HCT116 (cell line): ENCODE data around the gene SPATS1. TPM values are rescaled to one million over a fixed set of nuclear protein-coding genes. Genes with fewer than 3 reads are reported as not detected.

Experiments used
- ATAC-seq: fragments of 200-7000 bp; cut with Tn5 transposase; 2 replicates; pipeline ENCODE4 v1.9.1; 2020; ENCODE audit warnings: mild to moderate bottlenecking, moderate library complexity
- BruUV-seq: library from RNA; stranded (reverse); fragments of 400-500 nt; replicated peaks from 2 replicates; lab custom pipeline; 2021; lab: Mats Ljungman, UMichigan
- CTCF ChIA-PET: fragments of 300-600 bp; sonication (Branson Sonifier 250); formaldehyde crosslinking; loops from one replicate; lab custom pipeline; 2021; ENCODE audit warnings: antibody characterized with exemption; lab: Charles Lee
- POLR2A ChIA-PET: fragments of 300-600, 350-600 bp; sonication (Branson Sonifier 250); formaldehyde crosslinking; loops from one replicate; lab custom pipeline; 2021; ENCODE audit warnings: antibody characterized with exemption; lab: Charles Lee
- RAD21 ChIA-PET, 2 experiments: fragments of 300-600 bp; sonication (Branson Sonifier 250); formaldehyde crosslinking; loops; one replicate each; lab custom pipeline; 2023; ENCODE audit warnings: low total read pairs in 2 of 2; ENCODE audit not compliant: uncharacterized antibody in 2 of 2, unreplicated experiment in 2 of 2, low non-redundant PET in 1 of 2; lab: Charles Lee
- DNase-seq: peaks from one replicate; pipeline ENCODE4 v3.0.0-alpha.2; 2010; ENCODE audit warnings: low read depth, low spot score
- H2AFZ ChIP-seq: fragments of 200-600 bp; shearing (Covaris generic), sonication (generic); 2 replicates; pipeline ENCODE4 v1.6.1; 2017; ENCODE audit warnings: low read depth, mixed run types, mixed read lengths, antibody characterized with exemption, low read length; ENCODE audit not compliant: poor library complexity, severe bottlenecking
- H3K27ac ChIP-seq: 2 replicates; pipeline ENCODE4 v1.5.1; 2012; ENCODE audit warnings: low read depth, low read length
- H3K27me3 ChIP-seq: fragments of 200-600 bp; sonication (generic); 2 replicates; pipeline ENCODE4 v1.6.1; 2016; ENCODE audit warnings: mixed run types, low read length, mixed read lengths; ENCODE audit not compliant: insufficient read depth
- H3K36me3 ChIP-seq, 2 experiments: fragments of 200-500 bp in 1 of 2; fragments of 200-600 bp in 1 of 2; sonication (Bioruptor generic) in 1 of 2; sonication (generic) in 1 of 2; 2 replicates each; pipeline versions ENCODE4 v1.5.1 to v1.6.1; 2014 to 2016; ENCODE audit warnings: low read length in 2 of 2, inconsistent platforms in 1 of 2, mixed read lengths in 1 of 2, mixed run types in 1 of 2; ENCODE audit not compliant: insufficient read depth in 2 of 2, control insufficient read depth in 1 of 2
- H3K4me1 ChIP-seq, 2 experiments: fragments of 200-600 bp in 1 of 2; sonication (generic) in 1 of 2; 2 replicates each; pipeline versions ENCODE4 v1.5.1 to v1.6.1; 2012 to 2017; ENCODE audit warnings: low read length in 2 of 2, inconsistent platforms in 1 of 2, mild to moderate bottlenecking in 1 of 2, mixed read lengths in 1 of 2, mixed run types in 1 of 2, moderate library complexity in 1 of 2; ENCODE audit not compliant: insufficient read depth in 2 of 2, control insufficient read depth in 1 of 2
- H3K4me2 ChIP-seq: fragments of 200-600 bp; sonication (generic); 2 replicates; pipeline ENCODE4 v1.6.1; 2017; ENCODE audit warnings: mixed run types, low read length, mixed read lengths
- H3K4me3 ChIP-seq, 2 experiments: fragments of 200-600 bp in 1 of 2; sonication (generic) in 1 of 2; replicated peaks in 1 of 2; 2 replicates each; pipeline ENCODE4 v1.5.1; 2011 to 2016; ENCODE audit warnings: low read length in 2 of 2, control low read depth in 1 of 2, low read depth in 1 of 2, mild to moderate bottlenecking in 1 of 2, mixed read lengths in 1 of 2, mixed run types in 1 of 2
- H3K79me2 ChIP-seq: fragments of 200-600 bp; sonication (generic); 2 replicates; pipeline ENCODE4 v1.6.1; 2017; ENCODE audit warnings: mild to moderate bottlenecking, mixed run types, low read length, moderate library complexity, mixed read lengths; ENCODE audit not compliant: insufficient read depth
- H3K9ac ChIP-seq: fragments of 200-600 bp; sonication (generic); 2 replicates; pipeline ENCODE4 v1.6.1; 2016; ENCODE audit warnings: low read length, mixed read lengths
- H3K9me2 ChIP-seq: fragments of 200-600 bp; sonication (generic), shearing (Covaris generic); 2 replicates; pipeline ENCODE4 v1.6.1; 2017; ENCODE audit warnings: mixed run types, mild to moderate bottlenecking, moderate library complexity; ENCODE audit not compliant: insufficient read depth
- H3K9me3 ChIP-seq, 2 experiments: fragments of 200-500 bp in 1 of 2; fragments of 200-600 bp in 1 of 2; sonication (Bioruptor generic) in 1 of 2; sonication (generic) in 1 of 2; 2 replicates each; pipeline ENCODE4 v1.6.1; 2014 to 2017; ENCODE audit warnings: low read length in 2 of 2, mixed read lengths in 2 of 2, inconsistent platforms in 1 of 2, low read depth in 1 of 2, mild to moderate bottlenecking in 1 of 2, mixed run types in 1 of 2, moderate library complexity in 1 of 2; ENCODE audit not compliant: control insufficient read depth in 1 of 2, insufficient read depth in 1 of 2
- H4K20me1 ChIP-seq: fragments of 200-600 bp; sonication (generic), shearing (Covaris generic); 2 replicates; pipeline ENCODE4 v1.6.1; 2017; ENCODE audit warnings: mixed run types, mild to moderate bottlenecking, moderate library complexity; ENCODE audit not compliant: insufficient read depth
- ATF3 ChIP-seq: IDR thresholded peaks from 2 replicates; pipeline ENCODE4 v1.6.1; 2012
- CEBPB ChIP-seq: IDR thresholded peaks from 2 replicates; pipeline ENCODE4 v1.6.1; 2012; ENCODE audit warnings: low read depth
- ELF1 ChIP-seq: IDR thresholded peaks from 2 replicates; pipeline ENCODE4 v1.6.1; 2012; ENCODE audit warnings: low read depth, borderline replicate concordance
- EZH2 ChIP-seq: fragments of 200-600 bp; sonication (generic); IDR thresholded peaks from 2 replicates; pipeline ENCODE4 v1.6.1; 2017; ENCODE audit warnings: antibody characterized with exemption, mixed run types
- EZH2phosphoT487 ChIP-seq: fragments of 200-600 bp; IDR thresholded peaks from 2 replicates; pipeline ENCODE4 v1.6.1; 2018; ENCODE audit warnings: antibody characterized with exemption, borderline replicate concordance
- JUND ChIP-seq: IDR thresholded peaks from 2 replicates; pipeline ENCODE4 v1.6.1; 2012
- SIN3A ChIP-seq: IDR thresholded peaks from 2 replicates; pipeline ENCODE4 v1.6.1; 2012; ENCODE audit warnings: low read depth
- SP1 ChIP-seq: IDR thresholded peaks from 2 replicates; pipeline ENCODE4 v1.6.1; 2012; ENCODE audit warnings: low read depth
- YY1 ChIP-seq: IDR thresholded peaks from 2 replicates; pipeline ENCODE4 v1.6.1; 2011; ENCODE audit warnings: low read length, low read depth, moderate library complexity, mild to moderate bottlenecking; ENCODE audit not compliant: insufficient replicate concordance; ENCODE audit errors: extremely low read depth
- ZFX ChIP-seq: fragments of 450-650 bp; IDR thresholded peaks from 2 replicates; pipeline ENCODE4 v1.6.1; 2017
- ZNF274 ChIP-seq: fragments of 200-500 bp; sonication (Bioruptor generic); IDR thresholded peaks from 2 replicates; pipeline ENCODE4 v1.6.1; 2014; ENCODE audit warnings: mild to moderate bottlenecking, low read depth, low read length, inconsistent platforms
- intact Hi-C: fragments of 100-400 bp; cut with micrococcal nuclease; formaldehyde crosslinking; loops from 2 replicates; pipeline ENCODE4 v1.10.0; 2022
- total RNA-seq: library from RNA; stranded (reverse); gene quantifications from one replicate; pipeline ENCODE4 v1.2.1, GENCODE V29; 2021; ENCODE audit not compliant: unreplicated experiment
- TF ChIP-seq, protein P1 (sequence below): IDR thresholded peaks from 2 replicates; pipeline ENCODE4 v1.6.1; 2011; ENCODE audit warnings: mild to moderate bottlenecking, low read length, moderate library complexity; ENCODE audit not compliant: insufficient replicate concordance; ENCODE audit errors: extremely low read depth

Gene SPATS1
- total RNA-seq, 1 experiment from 2014 or later: not detected

DNA sequence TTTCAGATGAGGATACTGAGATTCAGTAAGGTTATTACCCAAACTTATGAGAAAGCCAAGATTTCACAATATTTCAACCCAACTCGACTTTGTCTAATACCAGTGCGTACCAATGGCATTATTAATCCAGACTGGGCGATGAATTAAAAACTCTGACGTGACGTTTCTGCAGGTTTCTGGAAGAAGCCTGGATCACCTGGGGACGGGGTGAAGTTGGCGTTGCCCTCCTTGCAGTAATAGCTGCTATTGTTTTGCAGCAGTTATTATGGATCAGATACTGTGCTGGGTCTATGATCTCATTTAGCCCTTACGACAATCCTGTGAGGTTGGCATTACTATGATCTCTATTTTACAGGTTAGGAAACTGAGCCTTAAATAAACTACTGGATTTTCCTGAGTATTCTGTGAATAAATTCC is 44.5 kb downstream of the SPATS1 start:
- Histone ChIP-seq H3K36me3 (peaks cover 3 to 7% of the 10 kb centered on the region in 2 experiments; a peak in 3 of 4 replicates), H3K4me3 (peak overlapping the region; percentile 55 to 64), H3K9ac (peak overlapping the region; percentile 84), H3K27me3 (no peaks in the 10 kb centered on the region), H3K9me2 (no peaks in the 10 kb centered on the region), H3K4me2 (peak overlapping the region; percentile 86), H3K79me2 (peaks cover 36% of the 10 kb centered on the region), H3K4me1 (peaks cover 8 to 19% of the 10 kb centered on the region in 2 experiments; a peak in 3 of 4 replicates), H2AFZ (peak overlapping the region; percentile 69), H3K9me3 (no peaks in the 10 kb centered on the region), H4K20me1 (peaks cover 6% of the 10 kb centered on the region; the same call in 1 of the 2 replicates), H3K27ac (peak overlapping the region; percentile 96)
- RAD21 ChIA-PET: no interaction called here
- CTCF ChIA-PET: no interaction called here
- ATAC-seq: peak; percentile 43
- TF ChIP-seq ZNF274: no peak
- peak; percentile 20; the same call in 1 of the 2 replicates for TF ChIP-seq SP1
- TF ChIP-seq SIN3A: 0 out of 2 replicates have a peak, but pooled peaks have one; percentile 9
- TSS peak; percentile 88 for BruUV-seq
- POLR2A ChIA-PET: no interaction called here
- intact Hi-C loops: no loop called here
- DNase-seq: no peak

DNA sequence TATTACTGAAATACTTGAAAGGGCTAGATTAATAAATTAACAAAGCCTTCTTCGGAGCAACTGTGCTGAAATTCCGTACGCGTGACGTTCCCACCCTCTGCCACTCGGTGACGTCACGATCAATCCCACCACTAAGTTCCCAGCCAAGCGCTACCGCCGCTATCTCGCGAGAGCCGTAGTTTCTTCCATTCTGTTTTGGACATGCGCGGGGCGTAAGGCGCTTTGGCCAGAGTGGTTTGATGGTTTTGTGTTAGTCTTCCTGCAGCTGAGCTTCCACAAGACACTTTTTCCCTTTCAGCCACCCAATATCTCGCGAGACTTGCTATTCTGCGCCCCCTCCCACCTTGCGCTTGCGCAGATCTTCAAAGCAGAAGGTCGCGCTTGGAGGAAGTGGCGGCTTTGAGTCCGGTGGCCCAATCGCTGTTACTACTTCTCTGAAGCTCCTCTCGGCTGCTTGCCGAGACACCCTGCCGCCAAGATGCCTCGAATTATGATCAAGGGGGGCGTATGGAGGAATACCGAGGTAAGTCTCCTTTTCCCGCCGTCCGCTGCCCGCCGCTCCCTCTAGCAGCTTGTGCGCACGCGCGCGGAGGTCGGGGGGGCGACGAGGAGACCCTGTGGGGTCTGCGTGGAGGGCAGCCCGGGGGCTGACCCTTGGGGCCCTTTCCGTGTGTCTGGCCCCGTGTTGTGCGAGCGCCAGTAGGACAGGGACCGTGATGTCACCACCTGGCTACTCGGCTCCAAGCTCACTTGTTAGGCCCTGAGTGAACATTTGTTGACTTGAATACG is 45.1 kb downstream of the SPATS1 start, which contains the start of gene CDC5L:
Gene CDC5L, plus strand, starts transcription at position 361 of the 789 bp plus-strand sequence. Its CDS starts 118 bp downstream, at position 479.
- no peaks in the 10 kb centered on the region for H3K9me2 ChIP-seq
- peaks cover 8 to 10% of the 10 kb centered on the region in 2 experiments; a peak in 3 of 4 replicates for H3K36me3 ChIP-seq
- BruUV-seq: no TSS peak
- ATAC-seq (peak; percentile 93), DNase-seq (peak; percentile 98)
- H3K9me3 ChIP-seq: no peaks in the 10 kb centered on the region
- H3K79me2 ChIP-seq: peaks cover 42% of the 10 kb centered on the region
- intact Hi-C loops: no loop called here
- peak within 1 kb of the TSS; percentile 55 to 64 for H3K4me3 ChIP-seq
- peaks cover 6% of the 10 kb centered on the region; the same call in 1 of the 2 replicates for H4K20me1 ChIP-seq
- ChIA-PET RAD21 (no interaction called here), CTCF (interaction anchor here (1.0 kb wide), 1 partner anchor 42 kb away, joined by 3 read pairs; no protein-coding TSS in a partner anchor), POLR2A (no interaction called here)
- peak within 1 kb of the TSS; percentile 86 for H3K4me2 ChIP-seq
- H3K27ac ChIP-seq: peak within 1 kb of the TSS; percentile 96
- H3K9ac ChIP-seq: peak within 1 kb of the TSS; percentile 84
- H2AFZ ChIP-seq: peak within 1 kb of the TSS; percentile 69
- H3K27me3 ChIP-seq: no peaks in the 10 kb centered on the region
- peaks cover 8 to 19% of the 10 kb centered on the region in 2 experiments; a peak in 3 of 4 replicates for H3K4me1 ChIP-seq
- TF ChIP-seq SP1: no peak
- TF ChIP-seq EZH2phosphoT487: no peak
- no peak; the same call in 1 of the 2 replicates for TF ChIP-seq ZFX
- TF ChIP-seq EZH2: no peak
- TF ChIP-seq ATF3: no peak
- TF ChIP-seq, protein P1, sequence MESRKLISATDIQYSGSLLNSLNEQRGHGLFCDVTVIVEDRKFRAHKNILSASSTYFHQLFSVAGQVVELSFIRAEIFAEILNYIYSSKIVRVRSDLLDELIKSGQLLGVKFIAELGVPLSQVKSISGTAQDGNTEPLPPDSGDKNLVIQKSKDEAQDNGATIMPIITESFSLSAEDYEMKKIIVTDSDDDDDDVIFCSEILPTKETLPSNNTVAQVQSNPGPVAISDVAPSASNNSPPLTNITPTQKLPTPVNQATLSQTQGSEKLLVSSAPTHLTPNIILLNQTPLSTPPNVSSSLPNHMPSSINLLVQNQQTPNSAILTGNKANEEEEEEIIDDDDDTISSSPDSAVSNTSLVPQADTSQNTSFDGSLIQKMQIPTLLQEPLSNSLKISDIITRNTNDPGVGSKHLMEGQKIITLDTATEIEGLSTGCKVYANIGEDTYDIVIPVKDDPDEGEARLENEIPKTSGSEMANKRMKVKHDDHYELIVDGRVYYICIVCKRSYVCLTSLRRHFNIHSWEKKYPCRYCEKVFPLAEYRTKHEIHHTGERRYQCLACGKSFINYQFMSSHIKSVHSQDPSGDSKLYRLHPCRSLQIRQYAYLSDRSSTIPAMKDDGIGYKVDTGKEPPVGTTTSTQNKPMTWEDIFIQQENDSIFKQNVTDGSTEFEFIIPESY: peak; percentile 99
- peak; percentile 7; the same call in 1 of the 2 replicates for TF ChIP-seq JUND
- no peak; the same call in 1 of the 2 replicates for TF ChIP-seq ELF1
- TF ChIP-seq SIN3A: no peak
- TF ChIP-seq YY1: peak; percentile 40
- no peak for TF ChIP-seq CEBPB
